Activated T-helper 17 cell treated with anti-CD3 and anti-CD28 coated beads, Interleukin-2, amount 50 U/mL, for 72 hours (primary cell): ENCODE measurements around the gene GPNMB. TPM values are rescaled to one million over a fixed set of nuclear protein-coding genes. Genes with fewer than 3 reads are reported as not detected.
"Not testable (repeated sequence)": the region's sequence is repeated elsewhere in the genome, so short reads cannot be mapped to it uniquely, and the experiment has no call there.

Source experiments
- ATAC-seq: fragments of 150-1000 bp; cut with Tn5 transposase; replicated peaks from 2 replicates; pipeline ENCODE4 v1.10.0; 2021; ENCODE audit warnings: mild to moderate bottlenecking, moderate library complexity
- H3K27ac Mint-ChIP-seq: one replicate; pipeline ENCODE4 v1.8.0; 2022; ENCODE audit warnings: mixed read lengths
- H3K27me3 Mint-ChIP-seq: one replicate; pipeline ENCODE4 v1.8.0; 2022; ENCODE audit warnings: mixed read lengths
- H3K36me3 Mint-ChIP-seq: one replicate; pipeline ENCODE4 v1.8.0; 2022; ENCODE audit warnings: low read depth, mild to moderate bottlenecking, mixed read lengths
- H3K4me1 Mint-ChIP-seq: one replicate; pipeline ENCODE4 v1.8.0; 2022; ENCODE audit warnings: mixed read lengths
- H3K4me3 Mint-ChIP-seq: one replicate; pipeline ENCODE4 v1.8.0; 2022; ENCODE audit warnings: mild to moderate bottlenecking, mixed read lengths
- H3K9me3 Mint-ChIP-seq: one replicate; pipeline ENCODE4 v1.8.0; 2022; ENCODE audit warnings: mixed read lengths
- total RNA-seq, 2 donors: library from RNA; stranded (reverse); gene quantifications; one replicate each; pipeline ENCODE4 v1.2.3, GENCODE V29; 2022

Gene GPNMB
- total RNA-seq, 2 donors from 2014 or later: 1.3 to 3.2 TPM

GRCh38 chr7:23214938-23215337 is 31.6 kb upstream of the GPNMB start:
- Mint-ChIP-seq H3K4me1 (no peaks in the 10 kb centered on the region), H3K27ac (no peak overlapping the region), H3K9me3 (no peaks in the 10 kb centered on the region), H3K36me3 (no peaks in the 10 kb centered on the region), H3K27me3 (peaks cover 20% of the 10 kb centered on the region), H3K4me3 (no peak overlapping the region)
- no peak for ATAC-seq

GRCh38 chr7:23216021-23216420 is 30.6 kb upstream of the GPNMB start:
- no peaks in the 10 kb centered on the region for H3K4me1 Mint-ChIP-seq
- H3K9me3 Mint-ChIP-seq: no peaks in the 10 kb centered on the region
- no peak for ATAC-seq
- peaks cover 20% of the 10 kb centered on the region for H3K27me3 Mint-ChIP-seq
- H3K4me3 Mint-ChIP-seq: no peak overlapping the region
- H3K36me3 Mint-ChIP-seq: no peaks in the 10 kb centered on the region
- H3K27ac Mint-ChIP-seq: no peak overlapping the region

GRCh38 chr7:23218196-23218595 is 28.4 kb upstream of the GPNMB start:
- H3K27ac Mint-ChIP-seq: no peak overlapping the region

DNA sequence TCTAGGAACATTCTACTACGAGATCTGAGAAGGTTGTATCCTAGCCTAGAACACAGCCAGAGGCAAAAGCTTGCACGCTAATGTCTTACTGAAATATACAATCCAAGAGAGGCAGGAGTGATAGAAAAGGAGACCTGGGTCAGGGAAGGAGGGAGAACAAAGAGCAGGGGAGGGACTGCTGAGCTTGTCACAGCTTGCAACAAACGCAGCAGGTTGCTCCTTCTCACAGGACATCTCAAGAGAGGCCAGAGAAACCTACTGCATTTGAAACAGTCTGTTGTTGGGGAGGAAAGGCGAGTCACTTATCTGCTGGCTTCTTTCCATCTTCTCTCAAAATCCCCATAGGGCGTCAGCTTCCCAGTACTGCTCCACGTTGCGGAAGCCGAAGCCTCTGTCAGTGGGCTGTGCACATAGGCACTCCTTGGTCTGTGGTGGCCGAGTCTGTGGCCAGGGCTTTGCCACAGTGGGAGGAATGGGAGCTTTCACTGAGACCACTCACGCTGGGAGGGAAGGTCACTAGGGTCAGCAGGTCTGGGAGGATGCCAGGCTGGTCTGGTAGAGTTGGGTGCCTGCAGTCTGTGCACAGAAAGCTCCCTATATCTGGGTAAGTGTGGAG is 25.8 kb upstream of the GPNMB start:
- no peak overlapping the region for H3K27ac Mint-ChIP-seq
- H3K4me3 Mint-ChIP-seq: no peak overlapping the region
- no peaks in the 10 kb centered on the region for H3K36me3 Mint-ChIP-seq
- no peak for ATAC-seq
- H3K27me3 Mint-ChIP-seq: peaks cover 17% of the 10 kb centered on the region
- no peaks in the 10 kb centered on the region for H3K4me1 Mint-ChIP-seq
- no peaks in the 10 kb centered on the region for H3K9me3 Mint-ChIP-seq

More at GRCh38 chr7:23218196-23218595, 28.4 kb upstream of the GPNMB start:
- no peak for ATAC-seq
- Mint-ChIP-seq H3K9me3 (no peaks in the 10 kb centered on the region), H3K36me3 (no peaks in the 10 kb centered on the region), H3K4me1 (no peaks in the 10 kb centered on the region), H3K27me3 (peaks cover 20% of the 10 kb centered on the region), H3K4me3 (no peak overlapping the region)

DNA sequence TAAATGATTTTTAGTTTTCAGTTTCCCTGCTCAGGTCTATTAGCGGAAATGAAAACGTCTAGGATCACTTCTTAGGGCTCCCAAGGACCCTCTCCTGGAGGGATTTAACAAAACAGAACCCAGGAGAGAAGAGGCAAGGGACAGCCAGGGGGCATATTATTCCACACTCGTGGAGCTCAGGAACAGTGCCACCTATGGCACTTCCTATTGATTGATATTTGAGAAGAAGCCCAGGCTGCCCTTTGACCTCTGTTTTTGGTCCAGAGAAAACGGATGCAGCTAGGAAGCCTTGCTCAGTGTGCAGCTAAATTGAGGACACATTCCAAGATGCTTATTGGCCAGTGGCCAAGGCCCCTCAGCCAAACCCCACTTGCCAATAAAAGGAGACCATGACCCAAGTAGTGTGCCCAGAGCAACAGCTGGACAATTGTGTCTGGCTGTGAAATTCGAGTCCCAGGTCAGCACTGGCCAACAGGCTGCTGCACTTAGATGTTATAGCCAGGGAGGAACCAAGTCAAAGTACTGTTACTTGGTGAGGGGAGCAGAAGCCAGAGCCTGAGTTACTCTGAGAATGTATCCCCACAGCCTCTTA is 24.0 kb upstream of the GPNMB start:
- no peaks in the 10 kb centered on the region for H3K4me1 Mint-ChIP-seq
- peaks cover 14% of the 10 kb centered on the region for H3K27me3 Mint-ChIP-seq
- no peaks in the 10 kb centered on the region for H3K36me3 Mint-ChIP-seq
- ATAC-seq: no peak
- H3K27ac Mint-ChIP-seq: no peak overlapping the region
- no peak overlapping the region for H3K4me3 Mint-ChIP-seq
- no peaks in the 10 kb centered on the region for H3K9me3 Mint-ChIP-seq

- H3K27me3 Mint-ChIP-seq, H3K27ac Mint-ChIP-seq, H3K4me3 Mint-ChIP-seq, ATAC-seq, H3K9me3 Mint-ChIP-seq, H3K36me3 Mint-ChIP-seq, H3K4me1 Mint-ChIP-seq: not testable (repeated sequence)
These were observed 22.2 kb upstream of the GPNMB start for GRCh38 chr7:23224364-23224763.

DNA sequence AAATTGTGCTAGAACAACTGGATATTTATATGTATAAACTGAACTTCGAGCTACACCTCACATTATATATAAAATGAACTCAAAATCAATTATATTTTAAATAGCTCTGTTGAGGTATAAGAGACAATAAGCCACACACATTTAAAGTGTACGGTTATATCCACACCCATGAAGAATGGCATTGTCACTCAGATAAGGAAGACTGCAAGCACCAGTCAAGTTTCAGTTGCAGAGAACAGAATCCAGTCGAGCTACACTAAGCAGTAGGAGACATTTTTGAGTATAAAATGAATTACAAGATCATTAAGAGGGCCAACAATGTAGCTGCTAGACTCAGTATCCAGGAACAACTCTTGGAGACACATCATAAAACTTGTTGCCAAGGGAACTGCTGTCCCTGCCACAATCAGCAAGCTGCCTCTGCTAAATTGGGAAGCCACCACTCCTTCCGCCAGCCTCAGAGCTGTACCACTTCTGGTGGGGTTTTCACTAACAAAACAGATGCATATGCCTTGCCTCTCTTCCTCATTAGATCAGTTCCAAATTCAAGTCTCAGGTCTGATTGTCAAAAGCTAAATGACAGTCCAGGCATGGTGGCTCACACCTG is 19.6 kb upstream of the GPNMB start:
- Mint-ChIP-seq H3K36me3 (no peaks in the 10 kb centered on the region), H3K27me3 (peaks cover 9% of the 10 kb centered on the region), H3K4me1 (no peaks in the 10 kb centered on the region), H3K4me3 (no peak overlapping the region), H3K9me3 (no peaks in the 10 kb centered on the region), H3K27ac (no peak overlapping the region)
- ATAC-seq: no peak

- Mint-ChIP-seq H3K4me3 (no peak overlapping the region), H3K9me3 (no peaks in the 10 kb centered on the region), H3K27ac (no peak overlapping the region), H3K27me3 (peaks cover 7% of the 10 kb centered on the region), H3K4me1 (no peaks in the 10 kb centered on the region), H3K36me3 (no peaks in the 10 kb centered on the region)
- ATAC-seq: no peak
These were observed 18.2 kb upstream of the GPNMB start for GRCh38 chr7:23228412-23228811.

DNA sequence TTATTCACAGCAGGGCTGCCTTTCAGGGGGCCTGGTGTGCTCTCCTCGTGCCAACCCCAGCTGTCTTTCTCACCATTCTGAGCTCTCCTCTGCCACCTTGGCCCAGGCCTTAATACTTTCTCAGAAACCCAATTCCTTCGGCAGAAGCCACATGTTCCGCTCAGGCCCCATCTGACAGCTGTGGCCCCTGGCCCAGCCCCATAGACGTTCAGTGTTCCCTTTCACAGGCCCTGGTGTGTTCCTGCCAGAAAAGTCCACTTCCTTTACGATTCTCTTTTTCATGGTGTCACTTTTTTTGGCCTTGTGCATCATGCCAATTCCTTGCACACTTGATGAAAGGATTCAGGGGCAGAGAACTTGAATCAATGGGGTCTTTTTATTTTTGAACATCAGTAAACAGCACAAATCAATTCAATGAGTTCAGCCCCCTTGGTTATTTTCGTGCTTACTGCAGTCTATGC is 15.9 kb upstream of the GPNMB start:
- Mint-ChIP-seq H3K27ac (no peak overlapping the region), H3K9me3 (no peaks in the 10 kb centered on the region), H3K36me3 (no peaks in the 10 kb centered on the region), H3K27me3 (no peaks in the 10 kb centered on the region), H3K4me1 (no peaks in the 10 kb centered on the region), H3K4me3 (no peak overlapping the region)
- ATAC-seq: no peak

DNA sequence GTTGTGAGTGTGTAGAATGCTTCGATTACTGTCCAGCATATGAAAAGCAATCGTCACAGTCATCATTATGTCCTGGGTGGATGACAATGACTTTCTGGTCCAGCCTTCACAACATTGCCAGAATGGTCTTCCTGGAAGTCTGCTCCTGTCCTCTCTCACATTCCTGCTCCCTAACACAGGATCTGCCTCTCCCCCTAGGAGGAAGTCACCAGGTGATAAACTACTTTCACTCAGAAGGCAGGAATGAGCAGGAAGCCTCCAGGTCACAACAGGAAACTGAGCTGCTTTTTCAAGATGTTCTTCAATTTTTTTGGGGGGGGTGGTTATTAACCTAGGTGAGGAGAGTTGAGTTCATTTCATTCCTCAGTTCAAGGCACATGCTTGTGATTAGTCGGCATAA is 13.6 kb upstream of the GPNMB start:
- Mint-ChIP-seq H3K36me3 (no peaks in the 10 kb centered on the region), H3K27me3 (no peaks in the 10 kb centered on the region), H3K4me1 (no peaks in the 10 kb centered on the region), H3K4me3 (no peak overlapping the region), H3K9me3 (no peaks in the 10 kb centered on the region), H3K27ac (no peak overlapping the region)
- ATAC-seq: no peak

DNA sequence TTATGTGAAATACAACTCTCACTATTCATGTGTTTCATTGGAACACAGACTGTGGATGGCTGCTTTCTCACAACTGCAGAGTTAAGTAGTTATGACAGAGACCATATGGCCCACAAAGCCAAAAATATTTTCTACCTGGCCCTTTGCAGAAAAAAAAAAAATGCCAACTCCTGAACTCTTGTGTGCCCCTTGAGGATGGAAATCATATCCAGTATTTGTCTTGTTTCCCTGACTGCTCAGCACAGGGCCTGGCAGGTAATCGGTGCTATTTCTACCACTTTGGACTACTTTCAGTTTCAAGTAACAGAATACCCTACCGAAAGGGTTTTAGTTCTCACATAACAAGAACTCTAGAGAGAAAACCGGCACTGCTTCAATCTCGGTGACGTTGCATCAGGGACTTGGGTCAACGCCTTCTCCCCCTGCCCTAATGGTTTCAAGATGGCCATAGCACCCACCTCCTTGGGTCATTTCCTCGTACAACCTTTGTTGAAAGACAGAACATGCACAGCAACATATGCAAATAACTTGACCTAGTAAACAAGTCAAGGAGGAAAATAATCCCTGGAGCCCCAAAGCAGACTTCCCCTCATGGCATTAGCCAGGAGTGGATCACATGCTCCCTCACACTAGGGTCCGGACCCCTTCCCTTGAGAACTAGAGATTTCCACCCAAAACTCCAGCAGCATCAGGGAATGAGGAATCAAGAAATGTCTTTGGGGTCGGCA is 11.8 kb upstream of the GPNMB start:
- Mint-ChIP-seq H3K9me3 (no peaks in the 10 kb centered on the region), H3K27me3 (no peaks in the 10 kb centered on the region), H3K4me3 (peak overlapping the region; percentile 45), H3K27ac (no peak overlapping the region), H3K36me3 (no peaks in the 10 kb centered on the region), H3K4me1 (no peaks in the 10 kb centered on the region)
- peak; percentile 31 for ATAC-seq

- H3K4me3 Mint-ChIP-seq: no peak overlapping the region
- no peak for ATAC-seq
- H3K27me3 Mint-ChIP-seq: no peaks in the 10 kb centered on the region
- H3K9me3 Mint-ChIP-seq: no peaks in the 10 kb centered on the region
- H3K27ac Mint-ChIP-seq: no peak overlapping the region
- H3K36me3 Mint-ChIP-seq: no peaks in the 10 kb centered on the region
- H3K4me1 Mint-ChIP-seq: no peaks in the 10 kb centered on the region
These were observed 10.8 kb upstream of the GPNMB start for GRCh38 chr7:23235813-23236221.

DNA sequence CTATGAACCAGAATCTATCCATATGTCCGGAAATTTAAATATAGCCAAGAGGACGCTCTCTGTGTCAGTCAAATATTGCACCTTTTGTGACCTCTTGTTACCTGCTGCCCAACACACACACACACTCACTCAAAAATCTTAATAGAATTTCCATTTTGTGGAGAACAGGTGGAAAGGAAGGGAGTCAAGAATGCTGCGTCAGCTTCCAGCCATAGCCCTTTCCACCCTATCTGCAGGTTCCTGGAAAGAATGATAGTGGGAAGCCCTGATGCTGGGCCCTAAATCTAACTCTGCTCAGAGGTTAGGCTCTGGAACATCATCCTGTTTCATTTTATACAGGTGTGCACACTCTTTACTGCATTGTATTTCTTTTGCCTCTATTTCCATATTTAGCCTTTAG is 9.6 kb upstream of the GPNMB start:
- no peak overlapping the region for H3K4me3 Mint-ChIP-seq
- ATAC-seq: no peak
- no peak overlapping the region for H3K27ac Mint-ChIP-seq
- H3K9me3 Mint-ChIP-seq: no peaks in the 10 kb centered on the region
- H3K27me3 Mint-ChIP-seq: no peaks in the 10 kb centered on the region
- H3K4me1 Mint-ChIP-seq: no peaks in the 10 kb centered on the region
- H3K36me3 Mint-ChIP-seq: no peaks in the 10 kb centered on the region

DNA sequence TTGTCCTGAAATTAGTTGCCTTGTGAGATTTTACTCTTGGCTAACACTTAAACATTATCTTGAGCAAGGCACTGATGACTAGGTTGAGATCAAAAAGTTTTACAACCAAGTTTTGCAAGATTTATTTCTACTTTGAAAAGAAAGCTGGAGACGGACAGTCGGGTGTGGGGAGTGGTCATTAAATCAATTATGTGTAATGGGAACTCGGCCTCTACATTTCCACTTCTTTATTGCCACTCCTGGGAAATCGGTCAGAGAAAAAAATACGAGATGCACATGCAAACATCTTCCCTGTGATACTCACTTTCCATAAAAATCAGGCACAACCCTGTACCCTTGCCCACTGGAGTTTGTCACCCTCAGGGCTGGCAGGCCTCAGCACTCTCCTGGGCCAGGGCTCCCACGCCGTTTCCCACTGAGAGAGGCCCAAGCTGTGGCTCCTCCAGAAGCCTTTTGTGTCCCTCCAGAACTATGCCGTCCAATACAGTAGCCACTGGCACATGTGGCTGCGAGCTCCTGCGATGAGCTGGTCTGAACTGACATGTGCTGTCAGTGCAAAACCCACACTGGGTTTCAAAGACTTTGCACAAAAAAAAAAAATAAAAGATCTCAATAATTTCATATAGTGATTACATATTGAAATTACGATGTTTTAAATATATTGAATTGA is 7.5 kb upstream of the GPNMB start:
- no peak overlapping the region for H3K27ac Mint-ChIP-seq
- no peaks in the 10 kb centered on the region for H3K4me1 Mint-ChIP-seq
- H3K27me3 Mint-ChIP-seq: peaks cover 7% of the 10 kb centered on the region
- no peak for ATAC-seq
- H3K36me3 Mint-ChIP-seq: no peaks in the 10 kb centered on the region
- no peak overlapping the region for H3K4me3 Mint-ChIP-seq
- no peaks in the 10 kb centered on the region for H3K9me3 Mint-ChIP-seq
